ENCODE results near the gene NCOA7. TPM values are rescaled to one million over a fixed set of nuclear protein-coding genes. Genes with fewer than 3 reads are reported as not detected.

NCOA7 gene
- total and polyA plus RNA-seq, 11 donors, result 3.8 to 23.1 (median 8.2) TPM

DNA sequence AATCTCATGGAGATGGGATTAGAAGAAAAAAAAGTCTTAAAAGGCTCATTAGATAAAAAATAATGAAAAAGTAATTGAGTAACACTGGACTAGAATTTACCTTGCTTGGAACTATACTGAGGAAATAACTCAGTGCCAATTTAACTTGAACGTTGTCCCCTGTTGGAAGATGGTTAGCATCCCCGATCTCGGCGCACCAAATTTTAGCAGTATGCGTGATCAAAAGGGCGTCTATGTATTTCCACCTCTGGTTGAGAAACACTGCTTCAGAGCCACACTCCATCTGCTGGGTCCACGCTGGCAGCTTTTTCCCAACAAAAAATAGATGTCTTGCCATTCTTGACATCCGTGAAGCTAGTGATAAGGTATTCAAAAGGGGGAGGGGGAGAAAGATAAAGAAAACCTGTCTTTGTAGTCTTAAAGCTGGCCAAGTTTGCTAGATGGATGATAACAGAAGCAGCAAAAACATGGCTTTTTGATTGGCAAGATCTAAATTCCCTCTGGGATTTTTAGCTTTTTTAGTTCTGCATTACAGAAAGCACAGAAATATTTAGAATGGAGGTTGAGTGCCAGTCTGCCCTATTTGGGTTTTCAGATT is 172.2 kb downstream of the NCOA7 start:
- TF ChIP-seq, protein P1, sequence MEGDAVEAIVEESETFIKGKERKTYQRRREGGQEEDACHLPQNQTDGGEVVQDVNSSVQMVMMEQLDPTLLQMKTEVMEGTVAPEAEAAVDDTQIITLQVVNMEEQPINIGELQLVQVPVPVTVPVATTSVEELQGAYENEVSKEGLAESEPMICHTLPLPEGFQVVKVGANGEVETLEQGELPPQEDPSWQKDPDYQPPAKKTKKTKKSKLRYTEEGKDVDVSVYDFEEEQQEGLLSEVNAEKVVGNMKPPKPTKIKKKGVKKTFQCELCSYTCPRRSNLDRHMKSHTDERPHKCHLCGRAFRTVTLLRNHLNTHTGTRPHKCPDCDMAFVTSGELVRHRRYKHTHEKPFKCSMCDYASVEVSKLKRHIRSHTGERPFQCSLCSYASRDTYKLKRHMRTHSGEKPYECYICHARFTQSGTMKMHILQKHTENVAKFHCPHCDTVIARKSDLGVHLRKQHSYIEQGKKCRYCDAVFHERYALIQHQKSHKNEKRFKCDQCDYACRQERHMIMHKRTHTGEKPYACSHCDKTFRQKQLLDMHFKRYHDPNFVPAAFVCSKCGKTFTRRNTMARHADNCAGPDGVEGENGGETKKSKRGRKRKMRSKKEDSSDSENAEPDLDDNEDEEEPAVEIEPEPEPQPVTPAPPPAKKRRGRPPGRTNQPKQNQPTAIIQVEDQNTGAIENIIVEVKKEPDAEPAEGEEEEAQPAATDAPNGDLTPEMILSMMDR (IDR thresholded peaks at IDR 0.05), result no peak
- no peak for TF ChIP-seq POLR2A (IDR thresholded peaks at IDR 0.05)
- H3K27ac ChIP-seq, result no peak overlapping the region
- intact Hi-C loops (cut with DNase I), result loop anchor here in 3 of 10 donors (2.0 to 10.0 kb wide), 3 partner anchors 14 to 98 kb away; no protein-coding TSS in a partner anchor
- peaks cover 0 to 19% (median 7%) of the 10 kb centered on the region in 9 donors for H3K36me3 ChIP-seq
- WGBS, 4 donors, result 75 to 82% (median 80%) methylated on average over 8 of the region's 8 CpGs
- no peaks in the 10 kb centered on the region for H3K9me3 ChIP-seq
- ATAC-seq, result no peak
- H3K4me1 ChIP-seq, result peaks cover 0 to 19% (median 12%) of the 10 kb centered on the region in 12 donors
- no peak for DNase-seq
- H3K4me3 ChIP-seq, result no peak overlapping the region
- no peaks in the 10 kb centered on the region for H3K27me3 ChIP-seq

DNA sequence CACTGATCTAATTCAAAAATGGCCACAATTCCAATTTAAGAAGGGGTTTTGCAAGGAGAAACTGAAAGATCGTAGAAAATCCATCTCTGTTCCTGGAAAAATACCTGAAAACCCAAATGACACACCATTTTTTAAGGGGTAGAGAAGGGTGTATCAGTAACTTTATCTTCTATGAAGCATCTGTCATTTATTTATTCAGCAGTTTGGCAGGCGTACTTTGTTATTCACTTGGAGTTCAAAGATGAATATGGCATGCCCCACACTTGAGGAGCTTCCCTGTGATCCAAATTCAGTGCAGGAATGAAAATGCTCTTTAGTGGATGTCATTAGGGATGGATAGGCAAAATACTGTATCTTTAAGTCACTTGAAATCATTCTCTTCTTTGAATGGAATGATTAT is 173.1 kb downstream of the NCOA7 start:
- Histone ChIP-seq H3K4me3 (no peak overlapping the region), H3K4me1 (peaks cover 0 to 10% (median 5%) of the 10 kb centered on the region in 12 donors), H3K27me3 (no peaks in the 10 kb centered on the region), H3K36me3 (peaks cover 0 to 26% (median 11%) of the 10 kb centered on the region in 9 donors), H3K9me3 (no peaks in the 10 kb centered on the region), H3K27ac (no peak overlapping the region)
- 71 to 86% (median 79%) methylated on average over 2 of the region's 2 CpGs for WGBS, 4 donors
- TF ChIP-seq, protein P1 (IDR thresholded peaks at IDR 0.05), result no peak
- TF ChIP-seq POLR2A (IDR thresholded peaks at IDR 0.05), result no peak
- intact Hi-C loops (cut with DNase I), result loop anchor here in 3 of 10 donors (2.0 to 10.0 kb wide), 3 partner anchors 13 to 99 kb away; no protein-coding TSS in a partner anchor
- ATAC-seq (no peak), DNase-seq (no peak)

DNA sequence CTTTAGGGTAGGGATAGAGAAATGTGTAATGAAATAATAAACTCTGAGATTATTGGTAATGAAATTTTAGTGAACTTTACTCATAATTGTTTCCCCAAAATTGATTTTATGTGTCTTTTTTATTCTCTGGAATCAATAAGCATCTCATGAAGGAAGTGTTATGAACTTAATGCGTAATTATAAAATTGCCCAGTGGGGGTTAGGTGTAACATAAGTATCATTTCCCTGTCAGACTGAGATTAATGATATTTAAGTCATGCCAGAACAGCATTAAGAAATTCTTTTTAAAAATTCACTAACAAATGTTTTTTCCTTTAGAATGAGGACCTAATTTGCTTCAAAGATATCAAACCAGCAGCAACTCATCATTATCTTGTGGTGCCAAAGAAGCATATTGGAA is 175.8 kb downstream of the NCOA7 start:
- Histone ChIP-seq H3K36me3 (peaks cover 0 to 31% (median 11%) of the 10 kb centered on the region in 9 donors), H3K4me3 (no peak overlapping the region), H3K27me3 (no peaks in the 10 kb centered on the region), H3K4me1 (peaks cover 0 to 7% (median 0%) of the 10 kb centered on the region in 12 donors), H3K9me3 (no peaks in the 10 kb centered on the region), H3K27ac (no peak overlapping the region)
- WGBS, 4 donors, result 93 to 99% (median 98%) methylated on average over 1 of the region's 1 CpG
- intact Hi-C loops (cut with DNase I), result loop anchor here in 2 of 10 donors (10.0 kb wide), 2 partner anchors 92 to 102 kb away; no protein-coding TSS in a partner anchor
- no peak for DNase-seq
- ATAC-seq, result no peak
- TF ChIP-seq, protein P1 (IDR thresholded peaks at IDR 0.05), result no peak
- no peak for TF ChIP-seq POLR2A (IDR thresholded peaks at IDR 0.05)

DNA sequence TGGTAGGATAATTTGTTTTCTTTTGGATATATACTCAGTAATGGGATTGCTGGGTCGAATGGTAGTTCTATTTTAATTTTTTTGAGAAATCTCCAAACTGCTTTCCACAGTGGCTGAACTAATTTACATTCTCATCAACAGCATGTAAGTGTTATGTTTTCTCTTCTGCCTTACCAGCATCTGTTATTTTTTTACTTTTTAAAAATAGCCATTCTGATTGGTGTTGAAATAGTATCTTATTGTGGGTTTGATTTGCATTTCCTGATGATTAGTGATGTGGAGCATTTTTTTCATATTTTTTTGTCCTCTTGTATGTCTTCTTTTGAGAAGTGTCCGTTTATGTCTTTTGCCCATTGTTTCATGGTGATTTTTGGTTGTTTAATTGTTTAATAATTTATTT is 177.7 kb downstream of the NCOA7 start:
- no peak for DNase-seq
- no peak overlapping the region for H3K27ac ChIP-seq
- peaks cover 0 to 44% (median 11%) of the 10 kb centered on the region in 9 donors for H3K36me3 ChIP-seq
- TF ChIP-seq POLR2A (IDR thresholded peaks at IDR 0.05), result no peak
- TF ChIP-seq, protein P1 (IDR thresholded peaks at IDR 0.05), result no peak
- intact Hi-C loops (cut with DNase I), result loop anchor here in 2 of 10 donors (10.0 kb wide), 2 partner anchors 94 to 104 kb away; no protein-coding TSS in a partner anchor
- WGBS, 4 donors, result 88 to 89% (median 88%) methylated on average over 2 of the region's 2 CpGs
- H3K27me3 ChIP-seq, result no peaks in the 10 kb centered on the region
- no peaks in the 10 kb centered on the region for H3K9me3 ChIP-seq
- peaks cover 0 to 4% (median 0%) of the 10 kb centered on the region in 12 donors for H3K4me1 ChIP-seq
- H3K4me3 ChIP-seq, result no peak overlapping the region
- ATAC-seq, result no peak

All from heart left ventricle (tissue), 16 donors.